ENCODE results near the gene CORIN.

CORIN gene

DNA sequence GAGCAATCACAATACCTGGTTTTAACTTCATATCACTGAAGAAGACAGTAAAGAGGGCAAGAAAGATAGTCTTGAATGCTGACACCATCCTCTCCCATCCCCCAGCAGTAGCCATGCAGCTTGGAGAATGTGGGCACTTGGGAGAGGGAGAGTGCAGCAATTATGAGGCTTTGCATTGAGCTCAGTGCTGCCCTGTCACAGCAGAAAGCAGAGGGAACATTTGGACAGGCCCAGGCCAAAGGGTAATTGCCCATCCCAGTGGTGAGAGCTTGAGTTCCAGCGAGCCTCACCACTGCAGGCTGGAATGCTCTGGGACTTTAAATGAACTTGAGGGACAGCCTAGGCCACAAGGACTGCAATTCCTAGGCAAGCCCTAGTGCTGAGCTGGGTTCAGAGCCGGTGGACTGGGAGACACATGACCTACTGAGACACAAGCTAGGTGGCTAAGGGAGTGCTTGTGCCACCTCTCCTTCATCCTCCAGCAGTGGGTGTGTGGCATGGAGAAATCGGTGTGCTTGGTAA, 36.3 kb downstream of the CORIN start:
- FAIRE-seq, result no peak
- TF ChIP-seq, protein P1, sequence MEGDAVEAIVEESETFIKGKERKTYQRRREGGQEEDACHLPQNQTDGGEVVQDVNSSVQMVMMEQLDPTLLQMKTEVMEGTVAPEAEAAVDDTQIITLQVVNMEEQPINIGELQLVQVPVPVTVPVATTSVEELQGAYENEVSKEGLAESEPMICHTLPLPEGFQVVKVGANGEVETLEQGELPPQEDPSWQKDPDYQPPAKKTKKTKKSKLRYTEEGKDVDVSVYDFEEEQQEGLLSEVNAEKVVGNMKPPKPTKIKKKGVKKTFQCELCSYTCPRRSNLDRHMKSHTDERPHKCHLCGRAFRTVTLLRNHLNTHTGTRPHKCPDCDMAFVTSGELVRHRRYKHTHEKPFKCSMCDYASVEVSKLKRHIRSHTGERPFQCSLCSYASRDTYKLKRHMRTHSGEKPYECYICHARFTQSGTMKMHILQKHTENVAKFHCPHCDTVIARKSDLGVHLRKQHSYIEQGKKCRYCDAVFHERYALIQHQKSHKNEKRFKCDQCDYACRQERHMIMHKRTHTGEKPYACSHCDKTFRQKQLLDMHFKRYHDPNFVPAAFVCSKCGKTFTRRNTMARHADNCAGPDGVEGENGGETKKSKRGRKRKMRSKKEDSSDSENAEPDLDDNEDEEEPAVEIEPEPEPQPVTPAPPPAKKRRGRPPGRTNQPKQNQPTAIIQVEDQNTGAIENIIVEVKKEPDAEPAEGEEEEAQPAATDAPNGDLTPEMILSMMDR (IDR thresholded peaks at IDR 0.05; ENCODE audit: insufficient read depth, missing control alignments), result no peak

DNA sequence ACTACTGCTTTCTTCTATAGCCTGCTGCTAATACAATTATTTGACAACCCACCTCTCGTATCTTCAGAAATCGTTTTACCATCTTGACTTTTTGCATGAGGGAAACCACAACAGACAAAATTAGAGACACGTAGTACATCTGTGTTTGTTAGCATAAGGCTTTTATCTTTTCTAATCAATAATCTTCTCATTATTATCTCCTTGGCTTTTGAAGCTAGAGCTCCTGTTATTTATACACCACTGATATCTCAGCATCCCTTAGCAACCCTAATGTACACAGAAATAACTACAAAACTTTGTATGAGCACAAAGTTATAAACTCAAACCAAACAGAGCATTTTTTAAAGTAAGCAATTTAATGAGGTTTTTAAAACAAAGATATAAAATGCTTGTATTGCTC, 39.7 kb downstream of the CORIN start:
- TF ChIP-seq, protein P1 (IDR thresholded peaks at IDR 0.05; ENCODE audit: insufficient read depth, missing control alignments), result no peak
- DNase-seq (ENCODE audit: insufficient read length, low spot score) (no peak), FAIRE-seq (no peak)

More for the DNA sequence above, 36.3 kb downstream of the CORIN start:
- DNase-seq (ENCODE audit: insufficient read length, low spot score), result no peak

DNA sequence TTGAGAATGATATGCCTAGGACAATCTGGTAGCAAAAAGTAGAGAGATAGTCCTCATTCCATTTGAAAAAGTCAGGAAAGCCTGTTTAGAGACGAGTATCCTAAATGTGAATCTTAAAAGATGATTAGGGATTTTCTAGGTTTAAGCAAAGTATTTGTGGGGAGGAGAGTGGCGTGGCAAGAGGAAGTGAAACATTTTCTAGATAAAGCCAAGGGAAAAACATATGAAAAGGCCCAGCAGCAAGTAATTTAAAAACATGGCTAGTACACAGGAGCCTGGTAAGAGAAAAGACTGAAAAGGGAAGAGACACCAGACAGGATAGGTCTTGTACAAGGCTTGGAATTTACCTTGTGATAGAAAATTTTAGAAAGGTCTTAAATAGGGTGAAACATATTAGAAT, 45.9 kb downstream of the CORIN start:
- FAIRE-seq (no peak), DNase-seq (ENCODE audit: insufficient read length, low spot score) (no peak)
- TF ChIP-seq, protein P1 (IDR thresholded peaks at IDR 0.05; ENCODE audit: insufficient read depth, missing control alignments), result no peak

DNA sequence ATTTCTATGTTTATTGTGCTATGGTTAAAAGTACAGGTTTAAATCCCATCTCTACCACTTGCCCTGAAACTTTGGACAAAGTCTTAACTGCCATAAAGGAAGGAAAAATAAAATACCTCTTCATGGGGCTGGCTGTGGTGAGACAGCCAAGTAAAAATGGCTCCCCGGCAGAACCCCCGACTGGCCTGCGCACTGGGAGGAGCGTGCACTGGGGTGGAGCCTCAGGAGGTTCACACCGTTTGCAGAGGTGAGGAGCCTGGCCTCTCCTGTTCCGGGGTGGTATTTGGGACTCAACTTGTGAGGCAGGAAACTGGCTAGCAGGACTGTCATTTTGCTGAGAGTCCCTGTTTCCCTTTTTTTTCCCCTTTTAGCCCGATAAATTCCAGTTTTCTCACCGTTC, 47.8 kb downstream of the CORIN start:
- DNase-seq (ENCODE audit: insufficient read length, low spot score), result no peak
- TF ChIP-seq, protein P1 (IDR thresholded peaks at IDR 0.05; ENCODE audit: insufficient read depth, missing control alignments), result no peak
- FAIRE-seq, result no peak

DNA sequence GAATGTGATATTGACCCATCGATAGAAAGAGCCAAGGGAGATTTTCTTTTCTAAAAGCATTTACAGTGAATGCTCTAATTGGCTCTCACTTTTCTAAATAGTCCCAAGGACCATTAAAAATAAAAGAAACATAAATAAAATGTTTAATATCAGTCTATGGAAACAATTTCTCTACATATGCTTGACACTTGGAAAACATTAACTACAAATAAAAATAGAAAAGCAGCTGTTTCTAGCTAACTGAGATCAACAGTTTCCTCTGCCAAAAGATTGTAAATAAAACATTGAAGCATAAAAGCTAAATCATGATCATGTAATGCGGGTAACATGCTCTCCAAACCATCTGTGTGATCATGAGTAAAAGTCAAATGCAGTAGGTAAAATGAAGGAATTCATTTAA, 49.7 kb downstream of the CORIN start:
- DNase-seq (ENCODE audit: insufficient read length, low spot score), result no peak
- TF ChIP-seq, protein P1 (IDR thresholded peaks at IDR 0.05; ENCODE audit: insufficient read depth, missing control alignments), result no peak
- FAIRE-seq, result no peak

DNA sequence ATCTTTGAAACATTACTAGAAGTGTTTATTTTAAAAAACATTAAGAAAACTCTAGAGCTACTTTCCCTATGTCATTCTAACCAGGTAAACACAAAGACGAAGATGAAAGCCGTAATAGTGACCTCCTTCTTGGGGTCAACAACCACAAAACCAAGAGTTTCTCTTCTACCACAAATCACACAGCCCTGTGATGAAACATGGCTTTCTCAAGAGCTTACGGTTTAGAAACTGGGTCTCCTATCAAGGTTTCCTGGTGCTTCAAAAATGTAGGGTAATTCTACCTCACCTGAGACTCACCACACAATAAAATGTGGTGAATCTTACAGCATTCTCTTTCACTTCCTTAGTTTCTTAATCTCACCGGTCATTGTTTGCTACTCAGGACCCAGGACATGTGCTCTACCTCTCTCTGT, 50.9 kb downstream of the CORIN start:
- DNase-seq (ENCODE audit: insufficient read length, low spot score) (no peak), FAIRE-seq (no peak)
- TF ChIP-seq, protein P1 (IDR thresholded peaks at IDR 0.05; ENCODE audit: insufficient read depth, missing control alignments), result no peak

DNA sequence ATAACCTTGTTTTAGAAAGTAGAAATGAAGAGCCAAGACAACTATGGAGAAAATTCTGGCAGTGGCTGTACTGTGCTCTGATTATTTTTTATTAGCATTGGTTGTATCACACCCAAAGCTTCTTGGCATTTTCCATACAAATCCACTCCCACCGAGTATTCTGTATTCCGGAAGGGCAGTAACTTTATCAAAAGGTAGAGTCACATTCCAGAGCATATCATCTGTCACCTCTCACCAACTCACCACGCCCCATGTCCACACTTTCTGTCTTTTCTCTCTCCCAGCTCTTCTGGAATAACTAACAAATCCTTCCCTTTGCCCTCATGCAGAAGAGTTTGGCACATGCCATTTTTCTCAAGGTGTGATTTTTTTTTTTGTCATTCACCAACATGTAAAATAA, 52.7 kb downstream of the CORIN start:
- TF ChIP-seq, protein P1 (IDR thresholded peaks at IDR 0.05; ENCODE audit: insufficient read depth, missing control alignments), result no peak
- DNase-seq (ENCODE audit: insufficient read length, low spot score) (no peak), FAIRE-seq (no peak)
